GM19035 (cell line): ENCODE data around the gene C1QL4.
"Not testable (repeated sequence)": the region's sequence is repeated elsewhere in the genome, so short reads cannot be mapped to it uniquely, and the experiment has no call there.

Source experiments
- ATAC-seq: cut with Tn5 transposase; IDR thresholded peaks from one replicate; pipeline ENCODE4 v1.9.1; 2021; ENCODE audit not compliant: unreplicated experiment

The C1QL4 gene

DNA sequence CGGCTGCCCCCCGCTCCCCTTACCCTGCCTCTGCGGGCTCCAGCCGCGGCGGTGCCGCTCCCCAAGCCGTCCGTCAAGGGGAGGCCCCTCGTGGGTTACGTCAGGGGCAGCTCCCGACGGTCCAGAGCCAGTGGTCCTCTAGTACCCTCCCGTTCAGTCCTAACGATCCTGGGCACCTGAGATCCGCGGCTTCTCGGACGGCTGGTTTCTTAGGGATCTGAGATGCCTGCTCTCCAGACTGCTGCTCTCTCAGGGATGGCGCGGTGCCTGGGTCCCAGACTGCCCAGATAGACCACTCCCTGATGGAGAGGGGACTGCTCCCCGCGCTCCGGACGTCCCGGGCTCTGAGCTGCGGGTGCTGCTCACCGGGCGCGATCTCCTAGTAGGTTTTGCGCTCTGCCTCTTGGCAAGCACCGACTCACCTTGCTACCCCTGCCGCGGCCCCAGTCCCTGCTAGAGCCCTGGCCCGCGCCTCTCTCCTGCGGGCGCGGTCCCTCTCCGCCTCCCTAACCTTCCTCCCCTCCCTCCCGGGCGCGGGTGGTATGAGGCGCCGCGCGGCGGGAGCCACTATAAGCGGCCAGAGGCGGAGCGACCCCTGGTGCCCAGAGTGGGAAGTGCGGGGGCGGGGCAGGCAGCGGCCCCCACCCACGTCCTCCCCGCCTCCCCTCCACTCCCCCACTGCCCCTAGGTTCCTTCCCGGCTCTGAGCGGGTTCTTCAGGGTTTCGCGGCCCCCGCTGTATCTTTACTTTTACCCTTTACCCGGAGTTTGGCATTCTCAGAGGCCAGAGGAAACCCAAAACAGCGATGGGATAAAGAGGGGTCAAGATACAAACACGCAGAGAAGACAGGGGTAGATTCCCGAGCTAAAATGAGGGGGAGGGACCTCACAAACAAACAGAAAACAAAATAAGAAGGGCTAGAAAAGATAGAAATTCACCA is at the start of gene C1QL4:
TSS of gene C1QL4 (minus strand) at position 544 of the 940 bp plus-strand sequence. CDS start 711 bp downstream, outside the sequence.
- ATAC-seq: no peak

DNA sequence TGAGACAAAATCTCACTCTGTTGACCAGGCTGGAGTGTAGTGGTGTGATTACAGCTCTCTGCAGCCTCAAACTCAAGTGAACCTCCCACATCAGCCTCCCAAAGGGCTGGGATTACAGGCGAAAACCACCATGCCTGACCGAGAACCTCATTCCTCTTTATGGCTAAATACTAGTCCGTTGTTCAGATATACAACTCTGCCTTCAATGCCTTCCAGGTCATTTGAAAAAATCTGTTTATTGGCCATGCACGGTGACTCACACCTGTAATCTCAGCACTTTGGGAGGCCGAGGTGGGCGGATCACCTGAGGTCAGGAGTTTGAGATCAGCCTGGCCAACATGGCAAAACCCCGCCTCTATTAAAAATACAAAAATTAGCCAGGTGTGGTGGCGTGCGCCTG is 43.2 kb upstream of the C1QL4 start:
- not testable (repeated sequence) for ATAC-seq

DNA sequence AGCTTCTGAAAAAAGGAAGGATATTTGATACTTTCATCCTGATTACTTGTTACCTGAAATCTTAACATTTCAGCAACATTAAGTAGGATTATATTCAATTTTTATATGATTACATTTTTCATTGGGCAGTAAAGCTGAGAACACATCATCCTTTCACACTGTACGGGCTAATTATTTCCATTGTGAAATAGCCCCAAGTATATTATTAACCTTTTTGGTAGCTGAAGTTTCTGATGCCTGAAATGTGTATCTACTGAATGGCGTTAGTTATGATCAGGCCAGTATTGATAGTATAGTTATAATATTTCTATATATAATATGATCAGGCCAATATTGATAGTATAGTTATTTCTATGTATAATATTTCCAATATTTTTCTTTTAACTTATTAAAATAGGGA is 40.4 kb upstream of the C1QL4 start:
- ATAC-seq: no peak

DNA sequence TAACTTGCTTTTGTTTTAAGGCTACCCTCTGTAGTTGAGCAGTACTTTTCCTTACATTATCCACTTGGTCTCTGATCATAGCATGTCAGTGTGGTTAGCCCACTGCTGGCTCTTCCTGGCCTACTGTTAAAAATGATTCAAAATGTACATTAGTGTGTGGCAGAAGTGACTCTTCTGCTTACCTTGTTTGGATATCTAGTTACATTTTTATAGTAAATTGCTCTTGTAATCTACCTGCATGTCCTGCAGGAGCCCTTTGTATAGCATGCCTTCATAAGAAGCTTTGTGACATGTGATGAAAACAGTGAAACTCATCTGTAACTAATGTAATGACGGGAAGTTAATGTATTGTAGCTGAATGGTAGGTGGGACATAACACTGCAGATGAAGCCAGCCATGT is 38.4 kb upstream of the C1QL4 start:
- ATAC-seq: no peak

DNA sequence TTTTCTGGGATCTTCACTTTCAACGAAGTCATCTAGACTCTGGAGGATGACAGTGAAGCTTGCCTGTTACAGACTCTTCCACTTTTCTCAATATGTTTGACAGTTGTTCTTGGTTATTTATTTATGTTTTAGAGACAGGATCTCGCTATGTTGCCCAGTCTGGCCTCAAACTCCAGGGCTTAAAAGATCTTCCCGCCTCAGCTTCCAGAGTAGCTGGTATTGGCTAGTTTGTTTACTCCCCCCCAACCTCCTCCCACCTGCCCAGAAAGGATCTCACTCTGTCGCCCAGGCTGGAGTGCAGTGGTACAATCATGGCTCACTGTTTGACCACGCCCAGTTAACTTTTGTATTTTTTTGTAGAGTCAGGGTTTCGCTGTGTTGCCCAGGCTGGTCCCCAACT is 33.6 kb upstream of the C1QL4 start:
- ATAC-seq: no peak

DNA sequence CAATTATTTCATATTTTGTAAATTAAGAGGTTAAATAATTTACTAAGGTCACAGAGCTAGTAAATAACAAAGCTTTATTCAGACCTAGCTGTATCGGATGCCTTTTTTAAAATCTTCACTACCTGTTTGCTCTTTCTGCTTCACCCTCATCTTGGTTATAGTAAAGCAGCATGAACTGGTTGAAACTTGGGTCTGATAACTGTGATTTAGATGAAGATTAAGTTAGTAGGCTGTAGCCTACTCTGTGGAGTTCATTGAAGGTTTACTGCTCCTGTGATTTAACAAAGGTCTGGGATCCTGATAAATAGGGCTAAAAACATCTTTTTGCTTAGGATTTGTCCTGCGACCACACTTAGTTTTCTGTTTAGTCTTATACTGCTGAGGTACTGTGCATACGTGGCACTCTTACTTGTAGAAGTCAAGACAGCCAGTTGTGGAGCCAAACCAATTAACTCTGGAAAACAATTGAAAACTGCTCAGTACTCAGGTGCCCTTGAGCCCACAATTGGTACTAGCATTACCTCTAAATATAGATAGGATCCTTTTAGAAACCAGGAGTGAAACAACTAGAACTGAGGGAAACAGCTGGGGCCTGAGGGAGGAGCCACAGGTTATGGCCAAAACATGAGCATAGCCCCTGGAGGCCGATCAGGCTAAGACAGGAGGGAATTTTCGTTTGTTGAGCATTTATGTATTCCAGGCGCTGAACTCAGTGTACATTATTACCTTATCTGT is 32.6 kb upstream of the C1QL4 start:
- ATAC-seq: peak; percentile 40

DNA sequence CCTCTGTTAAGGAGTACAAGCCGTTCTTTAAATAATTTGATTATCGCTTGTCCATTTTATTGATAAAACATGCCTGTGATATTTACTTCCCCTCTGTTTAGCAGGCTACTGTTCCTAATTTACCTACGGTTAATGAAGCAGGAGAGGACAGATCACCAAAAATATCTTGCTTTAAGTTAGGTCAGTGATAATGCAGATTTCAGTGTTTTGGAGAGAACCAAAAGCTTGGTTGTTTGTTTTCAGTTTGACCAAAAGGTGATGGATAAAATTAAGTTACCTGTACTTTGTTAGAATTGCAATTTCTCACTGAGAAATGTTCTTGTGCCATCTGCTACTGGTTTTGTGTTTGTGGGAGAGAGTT is 31.2 kb upstream of the C1QL4 start:
- ATAC-seq: no peak

DNA sequence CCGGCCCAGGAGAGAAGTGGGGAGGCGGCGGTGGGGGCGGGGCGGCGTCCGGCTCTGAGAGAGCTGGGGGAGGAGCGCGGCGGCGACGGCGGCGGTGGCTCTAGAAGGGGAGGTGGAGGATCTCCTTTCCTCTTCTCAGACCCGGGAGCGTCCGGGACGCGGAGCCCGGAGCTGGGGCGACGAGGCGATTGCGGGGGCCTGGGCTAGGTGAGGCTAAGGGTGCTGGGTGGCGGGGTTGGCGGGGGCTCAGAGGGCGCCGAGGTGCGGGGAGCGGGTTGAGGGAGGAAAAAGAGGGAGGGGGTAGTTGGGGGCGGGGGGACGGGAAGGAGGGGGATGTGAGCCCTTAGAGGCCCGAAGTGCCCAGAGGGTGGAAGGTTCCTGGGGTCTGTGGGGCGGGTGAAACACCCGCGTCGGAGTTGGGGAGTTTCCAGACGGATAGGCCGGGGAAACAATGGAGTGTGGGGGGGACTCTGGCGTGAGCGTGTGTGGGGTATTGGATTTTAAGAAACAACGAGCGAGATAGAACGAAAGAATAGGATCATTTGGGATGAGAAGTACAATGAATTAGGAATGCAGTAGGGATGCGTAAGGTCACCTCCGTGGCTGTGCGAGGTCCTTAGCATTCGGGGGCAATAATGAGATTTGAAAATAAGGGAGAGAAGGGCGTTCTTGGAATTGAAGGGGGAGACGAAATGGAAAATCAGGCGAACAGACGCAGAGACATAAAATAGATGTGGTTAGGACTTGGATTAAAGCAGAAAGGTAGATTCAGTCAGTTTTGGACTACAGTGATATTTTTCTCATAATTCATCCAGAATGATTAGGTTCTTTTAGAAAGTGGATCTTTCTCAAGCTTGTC is 30.6 kb upstream of the C1QL4 start, which contains the start of gene SPATS2:
TSS of gene SPATS2 (plus strand) at position 82 of the 859 bp plus-strand sequence. CDS start 93,551 bp downstream, outside the sequence.
- no peak for ATAC-seq

DNA sequence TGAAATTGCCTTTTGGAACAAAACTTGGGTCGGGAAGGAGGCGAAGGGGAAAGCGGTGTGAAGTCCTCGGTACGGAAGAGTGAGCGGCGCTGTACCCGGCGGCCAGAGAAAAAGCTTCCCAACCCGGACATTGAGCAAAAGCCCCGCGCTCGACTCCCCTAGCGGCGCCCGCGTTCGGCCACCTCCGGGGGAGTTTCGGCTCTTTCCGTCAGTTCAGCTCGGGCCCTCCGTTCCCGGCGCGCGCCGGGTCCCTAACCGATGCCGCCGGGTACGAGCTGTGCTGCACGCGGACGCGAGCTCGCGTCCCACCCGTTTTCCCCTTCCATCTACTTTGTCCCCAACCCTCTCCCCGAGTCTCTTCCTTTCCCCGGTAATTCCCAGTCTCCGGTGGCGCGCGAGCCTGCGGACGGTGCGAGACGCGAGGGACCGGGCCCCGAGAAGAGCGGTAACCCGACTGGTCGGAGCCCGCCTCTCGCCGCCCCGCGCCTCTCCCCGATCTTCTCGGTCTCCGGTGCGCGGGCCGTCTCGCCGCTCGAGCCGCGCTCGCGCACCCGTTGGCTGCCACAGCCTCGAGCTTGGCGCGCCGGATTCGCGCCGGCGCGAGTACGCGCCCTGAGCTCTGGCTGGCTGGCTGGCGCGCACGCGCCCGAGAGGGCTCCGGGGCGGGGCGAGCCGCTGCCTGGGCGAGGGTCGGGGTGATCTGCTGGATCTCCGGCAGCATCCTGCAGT is 29.8 kb upstream of the C1QL4 start:
- peak; percentile 68 for ATAC-seq

DNA sequence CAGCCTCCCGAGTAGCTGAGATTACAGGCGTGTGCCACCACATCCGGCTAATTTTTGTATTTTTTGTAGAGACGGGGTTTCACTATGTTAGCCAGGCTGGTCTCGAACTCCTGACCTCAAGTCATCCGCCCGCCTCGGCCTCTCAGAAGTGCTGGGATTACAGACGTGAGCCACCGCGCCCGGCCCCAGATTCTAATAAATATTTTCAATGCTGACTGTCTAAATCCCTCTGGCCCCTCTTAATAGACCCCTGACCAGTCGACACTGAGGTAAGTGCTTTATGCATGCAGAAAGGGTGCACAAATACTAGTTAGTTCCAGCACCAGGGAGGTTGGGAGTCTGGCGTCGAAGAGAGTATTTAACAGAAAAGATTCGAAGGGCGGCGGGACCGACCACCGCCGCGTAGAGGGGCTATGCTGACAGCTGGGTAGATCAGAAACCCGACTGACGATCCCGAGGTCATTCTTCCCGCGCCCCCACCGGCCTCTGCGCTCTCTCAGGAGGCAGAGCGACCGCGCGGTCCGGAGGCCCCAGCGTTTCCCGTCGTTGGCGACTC is 29.2 kb upstream of the C1QL4 start:
- peak; percentile 7 for ATAC-seq

DNA sequence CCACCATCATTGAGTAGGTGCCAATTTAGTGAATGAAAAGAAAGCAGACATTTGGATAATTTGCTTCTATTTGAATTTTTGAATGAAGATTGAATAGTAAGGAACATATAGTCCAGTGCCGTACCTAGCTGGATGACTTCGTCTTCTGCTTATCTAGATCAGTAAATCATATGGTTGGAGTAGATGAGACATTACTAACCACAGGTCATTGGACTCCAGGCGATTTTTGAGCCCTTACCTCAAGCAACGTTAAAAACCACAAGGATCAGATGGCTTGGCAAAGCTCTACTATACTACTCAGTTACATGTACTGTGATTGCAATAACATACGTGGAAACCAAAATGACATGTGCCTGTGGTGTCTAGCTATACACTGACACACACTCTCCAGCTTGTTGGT is 28.6 kb upstream of the C1QL4 start:
- ATAC-seq: no peak

DNA sequence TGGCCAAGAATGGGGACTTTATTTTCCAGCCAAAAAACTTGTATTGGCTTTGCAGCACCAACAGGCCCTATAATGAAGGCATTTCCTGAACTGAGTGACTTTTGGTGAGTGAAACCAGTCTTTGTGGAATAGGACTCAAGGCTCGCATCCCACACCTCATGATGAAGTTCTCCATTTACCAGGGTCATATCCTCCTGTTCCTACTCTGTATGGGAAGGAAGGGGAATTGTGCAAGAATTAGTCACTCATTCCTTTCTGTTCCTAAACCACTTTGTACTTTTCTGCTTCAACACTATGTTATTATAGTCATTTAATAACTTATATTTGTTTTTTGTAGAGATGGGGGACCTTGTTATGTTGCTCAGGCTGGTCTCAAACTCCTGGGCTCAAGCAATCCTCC is 28.0 kb upstream of the C1QL4 start:
- ATAC-seq: no peak

DNA sequence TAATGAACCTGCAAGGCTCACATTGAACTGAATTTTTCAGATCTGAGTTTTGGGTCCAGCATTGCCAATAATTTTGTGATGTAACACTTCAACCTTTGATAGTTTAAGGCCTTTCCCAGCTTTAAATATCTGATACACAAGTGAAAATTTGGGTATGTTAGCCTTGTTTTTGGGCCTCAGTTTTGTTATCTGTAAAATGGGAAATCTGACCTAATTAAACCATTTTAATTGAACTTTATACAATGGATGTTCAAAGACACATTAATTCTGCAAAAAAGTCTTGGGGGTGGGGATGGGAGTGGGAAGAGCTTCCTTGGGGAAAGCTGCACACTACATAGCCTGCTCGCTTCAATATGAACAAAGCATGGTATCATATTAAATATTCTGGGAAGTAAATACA is 25.1 kb upstream of the C1QL4 start:
- no peak for ATAC-seq

DNA sequence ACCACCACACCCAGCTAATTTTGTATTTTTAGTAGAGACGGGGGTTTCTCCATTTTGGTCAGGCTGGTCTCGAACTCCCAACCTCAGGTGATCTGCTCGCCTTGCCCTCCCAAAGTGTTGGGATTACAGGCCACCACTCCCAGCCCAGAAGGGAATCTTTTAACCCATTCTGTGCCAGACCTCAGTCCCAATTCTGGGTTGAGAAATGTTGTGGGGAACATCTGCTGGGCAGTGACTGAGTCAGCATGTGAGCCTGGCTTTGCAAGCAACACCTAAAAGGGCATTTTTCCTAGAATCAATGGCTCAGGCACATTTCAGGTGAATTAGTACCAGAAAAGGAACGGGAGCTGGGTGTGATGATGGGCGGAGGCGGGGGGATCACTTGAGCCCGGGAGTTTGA is 22.7 kb upstream of the C1QL4 start:
- no peak for ATAC-seq

DNA sequence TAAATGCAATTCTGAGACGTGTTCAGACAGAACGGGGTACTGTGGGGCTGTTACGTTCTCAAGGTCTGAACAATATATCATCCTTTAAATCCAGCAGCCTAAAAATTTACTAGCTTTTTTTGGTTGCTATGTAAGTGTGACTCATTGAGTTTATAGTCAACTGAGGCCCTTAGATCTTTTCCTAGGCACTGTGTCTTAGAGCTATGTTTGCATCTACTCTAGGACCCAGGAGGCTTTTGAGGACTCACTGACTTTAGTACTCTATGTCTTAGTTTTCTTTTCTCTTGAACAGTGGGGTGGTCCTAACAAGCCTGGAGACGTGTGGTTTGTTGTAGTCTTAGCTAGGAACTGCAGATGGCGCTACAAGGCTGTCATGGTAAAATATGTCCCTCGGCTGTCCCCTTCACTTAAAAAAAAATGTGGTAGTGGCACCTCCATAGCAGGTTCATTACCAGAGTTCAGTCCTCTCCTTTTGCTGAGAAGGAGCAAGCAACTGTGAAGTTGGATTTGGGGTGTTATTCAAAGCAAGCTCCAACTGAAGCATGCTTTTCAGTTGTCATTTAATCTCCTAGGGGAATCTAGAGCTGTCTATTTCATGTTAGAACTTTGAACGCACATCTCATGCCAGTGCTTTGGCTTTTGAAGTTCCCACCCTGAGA is 21.6 kb upstream of the C1QL4 start:
- no peak for ATAC-seq

DNA sequence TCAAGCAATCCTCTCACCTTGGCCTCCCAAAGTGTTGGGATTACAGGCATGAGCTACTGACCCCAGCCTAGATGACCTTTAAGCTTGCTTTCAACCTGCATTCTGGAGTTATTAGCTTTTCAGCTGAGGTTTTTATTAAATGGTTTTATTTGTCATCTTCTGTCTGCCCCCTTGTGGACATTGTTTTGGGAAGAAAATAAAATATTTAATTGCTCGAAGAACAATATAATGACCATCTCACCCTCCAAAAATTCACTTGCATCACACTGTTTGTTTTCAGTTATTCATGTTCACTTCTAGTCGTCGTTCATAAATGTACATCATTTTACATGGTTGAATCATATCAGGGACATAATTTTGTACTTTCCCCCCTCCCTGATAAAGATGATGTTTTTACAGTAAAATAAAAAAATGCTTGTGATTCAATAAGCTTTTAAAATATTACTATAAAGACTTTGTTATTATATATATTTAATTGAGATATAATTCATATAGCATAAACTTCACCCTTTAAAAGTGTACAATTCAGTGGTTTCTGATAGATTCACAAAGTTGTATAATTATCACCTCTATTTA is 20.2 kb upstream of the C1QL4 start:
- ATAC-seq: no peak

DNA sequence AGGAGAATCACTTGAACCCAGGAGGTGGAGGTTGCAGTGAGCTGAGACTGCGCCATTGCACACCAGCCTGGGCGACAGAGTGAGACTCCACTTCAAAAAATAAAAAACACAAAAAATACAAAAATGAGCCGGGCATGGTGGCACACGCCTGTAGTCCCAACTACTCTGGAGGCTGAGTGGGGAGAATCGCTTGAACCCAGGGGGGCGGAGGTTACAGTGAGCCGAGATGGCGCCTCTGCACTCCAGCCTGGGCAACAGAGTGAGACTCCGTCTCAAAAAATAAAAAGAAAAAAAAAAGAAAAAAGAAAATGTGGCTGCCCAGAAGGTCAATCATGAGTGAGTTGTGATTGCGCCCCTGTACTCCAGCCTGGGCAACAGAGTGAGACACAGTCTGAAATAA is 18.9 kb upstream of the C1QL4 start:
- ATAC-seq: no peak

DNA sequence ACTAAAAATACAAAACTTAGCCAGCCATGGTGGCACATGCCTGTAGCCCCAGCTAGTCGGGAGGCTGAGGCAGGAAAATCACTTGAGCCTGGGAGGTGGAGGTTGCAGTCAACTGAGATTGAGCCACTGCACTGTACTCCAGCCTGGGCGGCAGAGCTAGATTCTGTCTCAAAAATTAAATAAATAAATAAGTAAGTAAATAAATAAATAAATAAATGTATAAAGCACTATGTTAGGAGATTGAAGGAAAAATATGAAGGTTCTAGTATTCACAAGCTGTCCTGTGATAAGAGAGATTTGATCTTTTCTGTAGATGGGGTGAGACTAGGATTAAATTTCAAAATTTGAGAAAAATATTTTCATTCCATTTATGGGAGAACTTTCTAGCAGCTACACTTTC is 15.4 kb upstream of the C1QL4 start:
- no peak for ATAC-seq

DNA sequence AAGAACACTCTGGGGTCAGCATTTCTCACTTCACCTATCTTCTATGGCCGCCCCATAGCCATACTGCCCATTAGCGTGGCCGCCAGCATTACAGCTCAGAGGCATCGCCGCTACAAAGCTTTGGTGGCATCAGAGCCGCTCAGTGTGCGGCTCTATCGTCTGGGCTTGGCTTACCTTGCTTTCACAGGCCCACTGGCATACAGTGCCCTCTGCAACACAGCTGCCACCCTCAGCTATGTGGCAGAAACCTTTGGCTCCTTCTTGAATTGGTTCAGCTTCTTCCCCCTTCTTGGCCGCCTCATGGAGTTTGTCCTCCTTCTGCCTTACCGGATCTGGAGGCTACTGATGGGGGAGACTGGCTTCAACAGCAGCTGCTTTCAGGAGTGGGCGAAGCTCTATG is 12.3 kb upstream of the C1QL4 start:
- ATAC-seq: no peak
